ENCODE data around the gene CRYGN. TPM values are rescaled to one million over a fixed set of nuclear protein-coding genes. Genes with fewer than 3 reads are reported as not detected.
A peak's percentile ranks its signal among the peaks of the same experiment; 100 is the strongest.

Gene CRYGN
- total RNA-seq, 4 donors from 2014 or later = not detected

DNA sequence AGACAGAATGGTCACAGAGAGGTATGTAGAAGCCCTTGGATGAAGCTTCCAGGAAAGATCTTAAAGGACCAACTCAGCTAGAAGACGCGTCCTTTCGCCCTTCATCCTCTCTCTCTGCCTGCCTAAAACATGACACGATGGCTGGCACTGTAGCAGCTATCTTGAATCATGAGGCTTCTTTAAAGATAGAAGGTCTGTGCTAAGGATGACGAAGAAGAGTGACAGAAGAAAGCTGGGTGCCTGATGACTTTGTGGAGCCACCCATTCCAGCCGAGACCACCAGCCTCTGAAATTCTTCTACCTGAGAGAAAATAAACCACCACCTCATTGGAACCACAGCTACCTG lies 55.6 kb downstream of the CRYGN start:
- Histone ChIP-seq H3K9me3 (no peaks in the 10 kb centered on the region), H3K27me3 (peaks cover 0 to 9% of the 10 kb centered on the region in 2 donors), H3K4me1 (peaks cover 0 to 21% (median 12%) of the 10 kb centered on the region in 4 donors), H3K27ac (no peak overlapping the region), H3K36me3 (no peaks in the 10 kb centered on the region), H3K4me3 (no peak overlapping the region)
- TF ChIP-seq CTCF (IDR thresholded peaks at IDR 0.05) (no peak), POLR2A (IDR thresholded peaks at IDR 0.05) (no peak)
- no peak for DNase-seq

- TF ChIP-seq CTCF (IDR thresholded peaks at IDR 0.05) (no peak), POLR2A (IDR thresholded peaks at IDR 0.05) (no peak)
- no peak overlapping the region for H3K27ac ChIP-seq
- DNase-seq = no peak
Measured at GRCh38 chr7:151383638-151384351, 56.1 kb downstream of the CRYGN start.

DNA sequence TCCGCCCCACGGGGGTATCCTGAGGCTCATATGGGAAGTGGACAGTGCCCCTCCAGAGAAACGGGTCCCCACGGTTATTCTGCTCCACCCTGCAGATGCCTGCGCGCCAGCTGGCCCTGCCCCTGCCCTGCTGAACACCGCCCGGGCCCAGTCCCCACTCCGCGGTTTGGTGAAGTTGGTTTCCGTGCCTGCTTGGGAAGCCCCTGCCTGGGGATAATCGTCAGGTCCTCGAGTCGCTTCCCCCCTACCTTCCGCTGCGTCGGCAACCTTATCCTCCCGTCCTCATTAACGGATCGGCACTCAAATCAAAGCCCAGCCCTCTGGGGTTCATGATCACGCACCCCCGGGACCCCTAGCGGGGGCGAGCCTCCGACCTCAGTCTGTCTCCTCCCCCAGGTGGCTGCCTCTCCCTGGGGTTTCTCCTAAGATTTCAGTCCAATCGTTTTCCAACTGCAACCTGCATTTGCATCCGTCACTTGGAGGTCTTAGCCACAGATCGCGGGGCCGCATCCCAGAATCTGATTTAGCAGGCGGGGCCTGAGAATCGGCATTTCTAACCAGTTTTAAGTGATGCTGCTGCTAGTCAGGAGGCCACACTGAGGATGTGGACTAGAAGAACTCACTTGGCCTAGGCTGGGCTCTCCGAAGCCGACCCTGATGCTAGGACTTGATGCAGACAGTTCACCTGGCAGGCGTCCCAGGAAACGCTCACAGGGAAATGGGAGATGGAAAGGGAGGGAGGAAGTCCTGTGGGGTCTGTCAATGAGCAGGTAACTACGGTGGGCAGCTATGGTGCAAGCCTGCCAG lies 57.7 kb downstream of the CRYGN start:
- Histone ChIP-seq H3K4me3 (peak overlapping the region; percentile 27 to 54 (median 47)), H3K4me1 (peaks cover 0 to 21% (median 12%) of the 10 kb centered on the region in 4 donors), H3K9me3 (no peaks in the 10 kb centered on the region), H3K27ac (no peak overlapping the region), H3K36me3 (peaks cover 0 to 13% (median 0%) of the 10 kb centered on the region in 3 donors), H3K27me3 (peaks cover 0 to 9% of the 10 kb centered on the region in 2 donors)
- TF ChIP-seq CTCF (IDR thresholded peaks at IDR 0.05) = no peak
- TF ChIP-seq POLR2A (IDR thresholded peaks at IDR 0.05) = no peak
- DNase-seq = peak in 1 of 3 donors; percentile 48

More at GRCh38 chr7:151383638-151384351, 56.1 kb downstream of the CRYGN start:
- Histone ChIP-seq H3K27me3 (peaks cover 0 to 9% of the 10 kb centered on the region in 2 donors), H3K36me3 (no peaks in the 10 kb centered on the region), H3K9me3 (no peaks in the 10 kb centered on the region), H3K4me1 (peaks cover 0 to 21% (median 12%) of the 10 kb centered on the region in 4 donors), H3K4me3 (no peak overlapping the region)

DNA sequence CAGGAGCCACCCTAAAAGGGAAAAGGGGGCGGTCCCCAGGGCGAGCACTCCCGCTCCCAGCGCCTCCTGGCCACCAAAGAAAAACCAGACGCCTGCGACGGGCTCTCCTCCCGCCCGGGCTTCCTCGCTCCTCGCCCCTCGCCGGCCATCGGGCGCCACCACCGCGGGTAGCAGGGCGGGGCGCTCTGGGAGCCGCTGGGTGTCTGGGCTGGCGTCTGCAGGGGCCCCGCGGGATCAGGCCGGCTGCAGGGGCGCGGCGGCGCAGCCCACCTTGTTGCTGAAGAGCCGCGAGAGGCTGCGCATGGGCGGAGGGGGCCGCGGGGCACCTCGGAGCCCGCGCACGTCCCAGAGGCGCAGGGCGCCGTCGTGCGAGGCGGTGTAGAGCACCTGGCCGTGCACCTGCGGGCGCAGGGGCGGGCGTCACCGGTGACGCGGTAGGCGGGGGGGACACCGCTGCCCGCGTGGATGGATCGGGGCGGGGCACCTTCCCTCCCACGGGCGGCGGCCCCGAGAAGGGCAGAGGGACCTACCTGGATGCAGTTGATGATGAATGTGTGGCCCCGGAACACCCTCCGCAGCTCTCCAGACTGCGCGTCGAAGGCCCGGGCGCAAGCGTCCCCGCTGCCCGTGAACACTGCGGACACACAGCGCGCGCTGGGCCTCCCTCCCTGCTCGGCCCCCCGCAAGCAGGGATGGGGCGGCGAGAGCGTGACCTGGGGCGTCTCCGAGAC lies 58.4 kb downstream of the CRYGN start:
- H3K36me3 ChIP-seq = peaks cover 0 to 21% (median 0%) of the 10 kb centered on the region in 3 donors
- TF ChIP-seq POLR2A (IDR thresholded peaks at IDR 0.05) (no peak), CTCF (IDR thresholded peaks at IDR 0.05) (no peak)
- peaks cover 0 to 21% (median 12%) of the 10 kb centered on the region in 4 donors for H3K4me1 ChIP-seq
- H3K27me3 ChIP-seq = peaks cover 0 to 9% of the 10 kb centered on the region in 2 donors
- H3K9me3 ChIP-seq = no peaks in the 10 kb centered on the region
- peak in 2 of 3 donors; percentile 46 to 56 for DNase-seq
- H3K4me3 ChIP-seq = peak overlapping the region; percentile 27 to 54 (median 47)
- peak overlapping the region in 1 of 4 donors; percentile 19 for H3K27ac ChIP-seq

- DNase-seq = no peak
- Histone ChIP-seq H3K27me3 (peaks cover 0 to 9% of the 10 kb centered on the region in 2 donors), H3K36me3 (peaks cover 0 to 26% (median 0%) of the 10 kb centered on the region in 3 donors), H3K9me3 (no peaks in the 10 kb centered on the region), H3K4me1 (peaks cover 0 to 21% (median 12%) of the 10 kb centered on the region in 4 donors), H3K27ac (peak overlapping the region in 1 of 4 donors; percentile 19), H3K4me3 (peak overlapping the region in 2 of 4 donors; percentile 43 to 54)
- TF ChIP-seq POLR2A (IDR thresholded peaks at IDR 0.05) = no peak
- no peak for TF ChIP-seq CTCF (IDR thresholded peaks at IDR 0.05)
Measured at GRCh38 chr7:151381098-151381347, 58.9 kb downstream of the CRYGN start.
